K562 (cell line): ENCODE data around the gene COL4A2. TPM values are rescaled to one million over a fixed set of nuclear protein-coding genes. Genes with fewer than 3 reads are reported as not detected.

ENCODE experiments used
- ATAC-seq: fragments of 200-7000 bp; cut with Tn5 transposase; 3 replicates; pipeline ENCODE4 v1.9.1; 2020; ENCODE audit warnings: moderate library complexity
- BruUV-seq: library from RNA; stranded (reverse); fragments of 400-500 nt; replicated peaks from 2 replicates; lab custom pipeline; 2021; lab: Mats Ljungman, UMichigan
- CTCF ChIA-PET: fragments of 300-600 bp; formaldehyde crosslinking; extraction: SDS; loops from one replicate; lab custom pipeline; 2021; ENCODE audit warnings: low intra/inter-chr PET ratio; lab: Yijun Ruan, JAX
- POLR2A ChIA-PET: fragments of 300-600, 350-650 bp; sonication (Branson Sonifier 250); formaldehyde crosslinking; extraction: SDS; loops from one replicate; lab custom pipeline; 2021; ENCODE audit warnings: antibody characterized with exemption, inconsistent platforms; lab: Yijun Ruan, JAX
- DNase-seq, 4 experiments: peaks; one replicate each; pipeline versions ENCODE4 v3.0.0 to v3.0.0-alpha.2; 2011 to 2018; ENCODE audit warnings: low spot score in 3 of 4, mixed read lengths in 3 of 4; ENCODE audit errors: extremely low read depth in 1 of 4
- FAIRE-seq: peaks from 2 replicates; lab custom pipeline; 2011; peaks lifted over from hg19 to GRCh38; lab: Jason Lieb, UNC
- H2AFZ ChIP-seq: 2 replicates; pipeline ENCODE4 v1.6.0; 2011; ENCODE audit warnings: low read depth, low read length, control low read depth, inconsistent platforms
- H3K27ac ChIP-seq: fragments of 200-600 bp; 3 replicates; pipeline ENCODE4 v1.8.0; 2011; ENCODE audit warnings: low read depth, mild to moderate bottlenecking, control low read depth, inconsistent platforms, low read length, moderate library complexity, mixed read lengths; ENCODE audit errors: extremely low read depth
- H3K27me3 ChIP-seq, 2 experiments: fragments of 300-600 bp in 1 of 2; 2 replicates in 1 of 2; 3 replicates in 1 of 2; pipeline versions ENCODE4 v1.6.0 to v1.8.0; 2011; ENCODE audit warnings: inconsistent platforms in 2 of 2, low read length in 2 of 2, mild to moderate bottlenecking in 1 of 2, mixed read lengths in 1 of 2, moderate library complexity in 1 of 2; ENCODE audit not compliant: control insufficient read depth in 2 of 2, insufficient read depth in 2 of 2
- H3K36me3 ChIP-seq: fragments of 300-600 bp; 3 replicates; pipeline ENCODE4 v1.8.0; 2011; ENCODE audit warnings: mild to moderate bottlenecking, low read length, inconsistent platforms; ENCODE audit not compliant: control insufficient read depth, insufficient read depth
- H3K4me1 ChIP-seq, 2 experiments: fragments of 200-600 bp in 1 of 2; replicated peaks in 1 of 2; 2 replicates in 1 of 2; 3 replicates in 1 of 2; pipeline versions ENCODE4 v1.5.1 to v1.8.0; 2011; ENCODE audit warnings: inconsistent platforms in 2 of 2, low read length in 2 of 2, mild to moderate bottlenecking in 1 of 2, mixed read lengths in 1 of 2, moderate library complexity in 1 of 2; ENCODE audit not compliant: control insufficient read depth in 2 of 2, insufficient read depth in 2 of 2
- H3K4me2 ChIP-seq: 2 replicates; pipeline ENCODE4 v1.6.1; 2011; ENCODE audit warnings: low read length, control low read depth, inconsistent platforms, mixed read lengths; ENCODE audit not compliant: insufficient read depth
- H3K4me3 ChIP-seq: fragments of 200-600 bp; sonication (generic), shearing (Covaris generic); 2 replicates; pipeline ENCODE4 v1.5.1; 2016; ENCODE audit warnings: control low read depth, inconsistent platforms
- H3K79me2 ChIP-seq: fragments of 200-600 bp; 3 replicates; pipeline ENCODE4 v1.8.0; 2011; ENCODE audit warnings: low read length, inconsistent platforms; ENCODE audit not compliant: control insufficient read depth, insufficient read depth
- H3K9ac ChIP-seq, 2 experiments: 2 replicates each; pipeline versions ENCODE4 v1.6.0 to v1.6.1; 2011; ENCODE audit warnings: low read depth in 2 of 2, low read length in 2 of 2, control low read depth in 1 of 2, inconsistent platforms in 1 of 2, mild to moderate bottlenecking in 1 of 2, mixed read lengths in 1 of 2; ENCODE audit not compliant: insufficient read depth in 1 of 2
- H3K9me1 ChIP-seq: one replicate; pipeline ENCODE4 v1.6.0; 2011; ENCODE audit warnings: inconsistent platforms, mild to moderate bottlenecking, low read length, moderate library complexity; ENCODE audit not compliant: control insufficient read depth, insufficient read depth
- H3K9me3 ChIP-seq: replicated peaks from 2 replicates; pipeline ENCODE4 v1.5.1; 2011; ENCODE audit warnings: low read depth, low read length, inconsistent platforms; ENCODE audit not compliant: control insufficient read depth, insufficient read depth
- H4K20me1 ChIP-seq: replicated peaks from 2 replicates; pipeline ENCODE4 v1.6.1; 2011; ENCODE audit warnings: low read length, inconsistent platforms, mixed read lengths; ENCODE audit not compliant: control insufficient read depth, insufficient read depth
- KDM4B ChIP-seq, 2 experiments: fragments of 450-650 bp in 1 of 2; sonication (generic) in 1 of 2; IDR thresholded peaks; 2 replicates each; pipeline ENCODE4 v1.6.1; 2016 to 2017; ENCODE audit warnings: borderline replicate concordance in 2 of 2, antibody characterized with exemption in 1 of 2, low read depth in 1 of 2, mild to moderate bottlenecking in 1 of 2
- NR2F6 ChIP-seq: fragments of 450-650 bp; formaldehyde crosslinking; IDR thresholded peaks from 2 replicates; pipeline ENCODE4 v1.4.0; 2020; ENCODE audit warnings: mild to moderate bottlenecking
- PRDM10 ChIP-seq: fragments of 450-650 bp; IDR thresholded peaks from 2 replicates; pipeline ENCODE4 v1.6.1; 2018; ENCODE audit not compliant: partially characterized antibody
- PRMT5 ChIP-seq: sonication (generic); formaldehyde crosslinking; IDR thresholded peaks from 2 replicates; pipeline ENCODE4 v1.5.0; 2020; ENCODE audit warnings: missing genetic modification reagents
- SPI1 ChIP-seq: IDR thresholded peaks from 2 replicates; pipeline ENCODE4 v1.6.1; 2011; ENCODE audit warnings: low read depth, low read length, control low read depth, borderline replicate concordance
- WGBS: fragments of 100-300 bp; shearing (Covaris generic); methylation state at CpG from one replicate; pipeline ENCODE4 v1.1.6; 2016; ENCODE audit warnings: low coverage, mixed read lengths; ENCODE audit not compliant: insufficient coverage; ENCODE audit errors: missing lambda C conversion rate; 5-methylcytosine and 5-hydroxymethylcytosine counted together
- in situ Hi-C: fragments of 300-500 bp; cut with MboI; formaldehyde crosslinking; loops from 4 replicates; pipeline ENCODE4 v1.15.0; 2018; ENCODE audit warnings: inconsistent platforms, mixed read lengths
- intact Hi-C: fragments of 100-400 bp; cut with micrococcal nuclease; formaldehyde crosslinking; loops from 2 replicates; pipeline ENCODE4 v1.14.2; 2022
- polyA plus RNA-seq, 8 experiments: library from polyadenylated mRNA; depleted of rRNA in 4 of 8; stranded (reverse) in 5 of 8; unstranded in 3 of 8; fragments of >200 nt; fragmentation: Nextera tagmentation in 2 of 8; fragmentation: Illumina TruSeq in 1 of 8; extraction: Ambion mirVana in 2 of 8; extraction: Trizol in 1 of 8; gene quantifications; 2 replicates each; pipeline versions ENCODE4 v1.2.1 to v1.2.3, GENCODE V29; 2011 to 2014; ENCODE audit warnings: inconsistent platforms in 1 of 8, missing spikeins in 1 of 8
- total RNA-seq, 7 experiments: library from RNA; depleted of rRNA in 6 of 7; stranded (reverse); fragments of >200 nt in 6 of 7; fragmentation: Illumina TruSeq in 2 of 7; extraction: Trizol in 2 of 7; gene quantifications; 2 replicates each; pipeline versions ENCODE4 v1.2.1 to v1.2.3, GENCODE V29; 2011 to 2021; ENCODE audit warnings: low replicate concordance in 1 of 7

The COL4A2 gene
- total and polyA plus RNA-seq, 9 of the 15 experiments (the other 6 are each of a cell fraction or from before 2014, with no cell fraction given): 0.13 to 15.2 (median 8.1) TPM

- H3K79me2 ChIP-seq: no peaks in the 10 kb centered on the region
- H3K9ac ChIP-seq: no peak overlapping the region
- ChIA-PET CTCF (no interaction called here), POLR2A (no interaction called here)
- in situ Hi-C loops (no loop called here), intact Hi-C loops (no loop called here)
- FAIRE-seq (no peak), DNase-seq (no peak), ATAC-seq (no peak)
- no peaks in the 10 kb centered on the region for H3K36me3 ChIP-seq
- H3K27me3 ChIP-seq: no peaks in the 10 kb centered on the region; a peak in 1 of 5 replicates
- no peak overlapping the region for H3K4me2 ChIP-seq
- TF ChIP-seq PRMT5 (CRISPR knock-in tag) (no peak), KDM4B (IDR thresholded peaks at IDR 0.05; ENCODE audit: borderline replicate concordance in 2 of 2, low read depth in 1 of 2) (no peak), SPI1 (0 out of 2 replicates have a peak, but pooled peaks have one; percentile 14), NR2F6 (CRISPR knock-in tag) (no peak), PRDM10 (no peak)
- H3K4me3 ChIP-seq: no peak overlapping the region
- 0% methylated on average over 5 of the region's 7 CpGs for WGBS
- H4K20me1 ChIP-seq: no peaks in the 10 kb centered on the region
- no TSS peak for BruUV-seq
- no peaks in the 10 kb centered on the region for H3K9me1 ChIP-seq
- H3K9me3 ChIP-seq: no peaks in the 10 kb centered on the region
- no peak overlapping the region for H2AFZ ChIP-seq
- no peaks in the 10 kb centered on the region for H3K4me1 ChIP-seq
- H3K27ac ChIP-seq: no peak overlapping the region
These were observed 25.9 kb upstream of the COL4A2 start for GRCh38 chr13:110280985-110281688.
